ENCODE data around the gene POP7. TPM values are rescaled to one million over a fixed set of nuclear protein-coding genes. Genes with fewer than 3 reads are reported as not detected.
A peak's percentile ranks its signal among the peaks of the same experiment; 100 is the strongest.
"Not testable (repeated sequence)": the region's sequence is repeated elsewhere in the genome, so short reads cannot be mapped to it uniquely, and the experiment has no call there.

Gene POP7
- total RNA-seq, 1 experiment from 2014 or later = 29.7 TPM

GRCh38 chr7:100692578-100692961, 13.4 kb upstream of the POP7 start:
- H3K36me3 ChIP-seq (ENCODE audit: insufficient read depth, low read length) = peaks cover 16% of the 10 kb centered on the region
- no peak for DNase-seq
- no peak overlapping the region for H2AFZ ChIP-seq (ENCODE audit: low read length)
- no peak overlapping the region for H3K27ac ChIP-seq (ENCODE audit: low read length)
- peaks cover 37% of the 10 kb centered on the region for H4K20me1 ChIP-seq (ENCODE audit: insufficient read depth, low read depth, low read length)
- H3K4me1 ChIP-seq (ENCODE audit: low read length) = peaks cover 38% of the 10 kb centered on the region
- H3K9ac ChIP-seq (ENCODE audit: low read length) = peak overlapping the region; percentile 86
- peaks cover 54% of the 10 kb centered on the region for H3K79me2 ChIP-seq (ENCODE audit: low read length)
- no peaks in the 10 kb centered on the region for H3K9me3 ChIP-seq (ENCODE audit: low read length)
- H3K4me3 ChIP-seq (ENCODE audit: low read length) = peak overlapping the region; percentile 94
- H3K9me2 ChIP-seq (replicated peaks; ENCODE audit: insufficient read depth, low read length) = no peaks in the 10 kb centered on the region
- no peaks in the 10 kb centered on the region for H3K27me3 ChIP-seq (ENCODE audit: low read length)
- H3K4me2 ChIP-seq (ENCODE audit: low read depth, low read length, poor library complexity, severe bottlenecking) = peak overlapping the region; percentile 94

DNA sequence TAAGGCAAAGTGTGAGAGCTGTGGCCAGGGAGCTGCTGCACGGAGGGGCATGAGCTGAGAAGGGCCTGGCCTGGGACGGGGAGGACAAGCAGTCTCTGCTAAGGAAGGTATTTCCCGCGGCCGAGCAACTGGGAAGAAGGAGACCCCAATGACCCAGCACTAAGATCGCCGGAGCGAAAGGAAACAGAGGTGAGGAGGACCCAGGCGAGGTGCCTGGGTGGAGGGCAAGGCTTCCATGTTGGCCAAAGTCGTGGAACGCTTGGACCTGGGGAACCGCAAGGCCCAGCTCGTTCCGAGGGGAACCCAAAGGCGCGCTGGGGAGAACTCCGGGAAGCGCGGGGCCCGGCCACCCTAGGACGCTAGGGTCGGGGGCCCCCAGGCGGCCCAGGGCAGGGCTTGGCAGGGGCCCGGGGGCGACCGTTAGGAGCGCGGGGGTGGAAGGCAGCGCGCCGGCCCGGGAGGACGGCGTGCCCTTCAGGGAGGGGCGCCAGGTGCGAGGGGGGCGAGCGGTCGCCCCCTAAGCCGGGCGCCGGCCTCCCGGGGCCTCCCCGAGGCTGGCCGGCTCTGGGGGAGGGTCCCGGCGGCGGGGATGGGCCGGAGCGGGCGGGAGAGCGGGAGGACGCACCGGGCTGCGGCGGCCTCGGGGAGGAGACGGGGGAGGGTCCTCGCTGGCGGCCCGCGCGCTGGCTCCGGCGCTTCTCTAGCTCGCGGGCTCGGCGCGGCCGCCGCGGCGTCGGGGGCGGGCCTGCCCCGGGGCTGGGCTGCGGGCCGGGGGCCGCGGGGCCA, 12.4 kb upstream of the POP7 start:
- Histone ChIP-seq H3K27ac (ENCODE audit: low read length) (0 out of 2 replicates have a peak overlapping the region, but pooled peaks have one; percentile 1), H3K27me3 (ENCODE audit: low read length) (no peaks in the 10 kb centered on the region), H3K4me2 (ENCODE audit: low read depth, low read length, poor library complexity, severe bottlenecking) (peak overlapping the region; percentile 94), H3K4me3 (ENCODE audit: low read length) (peak overlapping the region; percentile 94), H4K20me1 (ENCODE audit: insufficient read depth, low read depth, low read length) (peaks cover 34% of the 10 kb centered on the region), H3K9me3 (ENCODE audit: low read length) (no peaks in the 10 kb centered on the region), H2AFZ (ENCODE audit: low read length) (no peak overlapping the region), H3K4me1 (ENCODE audit: low read length) (peaks cover 38% of the 10 kb centered on the region), H3K9me2 (replicated peaks; ENCODE audit: insufficient read depth, low read length) (no peaks in the 10 kb centered on the region), H3K9ac (ENCODE audit: low read length) (peak overlapping the region; percentile 86), H3K79me2 (ENCODE audit: low read length) (peaks cover 51% of the 10 kb centered on the region), H3K36me3 (ENCODE audit: insufficient read depth, low read length) (peaks cover 7% of the 10 kb centered on the region)
- DNase-seq = peak; percentile 56

DNA sequence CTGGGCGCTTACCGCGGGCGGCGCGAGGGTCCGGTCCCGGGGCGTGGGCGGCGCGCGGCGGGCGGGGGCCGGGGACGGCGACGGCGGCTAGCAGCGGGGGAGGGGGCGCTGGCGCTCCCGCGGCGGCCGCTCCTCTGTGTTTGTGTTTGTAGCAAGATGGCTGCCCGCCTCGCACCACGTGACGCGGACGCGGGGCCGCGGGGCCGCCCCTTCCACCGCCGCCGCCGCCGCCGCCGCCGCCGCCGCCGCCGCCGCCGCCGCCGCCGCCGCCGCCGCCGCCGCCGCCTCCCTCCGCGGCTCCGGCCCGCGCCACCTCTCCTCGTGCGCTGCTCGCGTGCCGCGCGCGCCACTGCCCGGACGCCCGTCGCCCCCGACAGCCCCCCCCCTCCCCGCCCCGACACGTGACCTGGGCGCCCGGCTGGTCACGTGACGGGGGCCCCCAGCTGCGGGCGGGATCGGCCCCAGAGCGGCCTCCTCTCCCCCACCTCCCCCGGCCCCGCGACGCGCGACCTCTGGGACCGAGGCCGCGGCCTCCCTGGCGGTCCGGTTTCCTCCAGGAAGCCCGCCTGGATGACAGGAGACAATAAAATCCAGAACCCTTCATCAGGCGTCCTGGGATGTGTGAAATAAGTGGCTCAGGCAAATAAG, 11.7 kb upstream of the POP7 start, which contains the start of gene GIGYF1:
Gene GIGYF1 (minus strand): TSS at position 153 of the 648 bp plus-strand sequence. CDS start 6,012 bp downstream, outside the sequence.
- Histone ChIP-seq H3K4me1 (ENCODE audit: low read length) (peaks cover 38% of the 10 kb centered on the region), H4K20me1 (ENCODE audit: insufficient read depth, low read depth, low read length) (peaks cover 27% of the 10 kb centered on the region), H3K36me3 (ENCODE audit: insufficient read depth, low read length) (peaks cover 4% of the 10 kb centered on the region; the same call in 1 of the 2 replicates), H3K27me3 (ENCODE audit: low read length) (no peaks in the 10 kb centered on the region), H3K9me3 (ENCODE audit: low read length) (no peaks in the 10 kb centered on the region), H3K4me3 (ENCODE audit: low read length) (peak within 1 kb of the TSS; percentile 94), H3K79me2 (ENCODE audit: low read length) (peaks cover 44% of the 10 kb centered on the region), H3K27ac (ENCODE audit: low read length) (0 out of 2 replicates have a peak within 1 kb of the TSS, but pooled peaks have one; percentile 1), H3K9me2 (replicated peaks; ENCODE audit: insufficient read depth, low read length) (no peaks in the 10 kb centered on the region), H3K9ac (ENCODE audit: low read length) (peak within 1 kb of the TSS; percentile 86), H3K4me2 (ENCODE audit: low read depth, low read length, poor library complexity, severe bottlenecking) (peak within 1 kb of the TSS; percentile 94), H2AFZ (ENCODE audit: low read length) (peak within 1 kb of the TSS; percentile 81; the same call in 1 of the 2 replicates)
- peak; percentile 85 for DNase-seq

GRCh38 chr7:100696123-100696521, 9.8 kb upstream of the POP7 start:
- Histone ChIP-seq H3K4me3 (ENCODE audit: low read length) (no peak overlapping the region), H3K4me2 (ENCODE audit: low read depth, low read length, poor library complexity, severe bottlenecking) (no peak overlapping the region), H3K9ac (ENCODE audit: low read length) (no peak overlapping the region), H3K9me3 (ENCODE audit: low read length) (no peaks in the 10 kb centered on the region), H4K20me1 (ENCODE audit: insufficient read depth, low read depth, low read length) (peaks cover 14% of the 10 kb centered on the region), H3K27ac (ENCODE audit: low read length) (no peak overlapping the region), H2AFZ (ENCODE audit: low read length) (no peak overlapping the region), H3K79me2 (ENCODE audit: low read length) (peaks cover 25% of the 10 kb centered on the region), H3K36me3 (ENCODE audit: insufficient read depth, low read length) (peaks cover 2% of the 10 kb centered on the region; the same call in 1 of the 2 replicates), H3K27me3 (ENCODE audit: low read length) (no peaks in the 10 kb centered on the region), H3K9me2 (replicated peaks; ENCODE audit: insufficient read depth, low read length) (no peaks in the 10 kb centered on the region), H3K4me1 (ENCODE audit: low read length) (peaks cover 34% of the 10 kb centered on the region)
- no peak for DNase-seq

GRCh38 chr7:100699018-100699417, 6.9 kb upstream of the POP7 start:
- no peak overlapping the region for H2AFZ ChIP-seq (ENCODE audit: low read length)
- H4K20me1 ChIP-seq (ENCODE audit: insufficient read depth, low read depth, low read length) = no peaks in the 10 kb centered on the region
- no peaks in the 10 kb centered on the region for H3K9me3 ChIP-seq (ENCODE audit: low read length)
- H3K9ac ChIP-seq (ENCODE audit: low read length) = no peak overlapping the region
- peaks cover 16% of the 10 kb centered on the region for H3K4me1 ChIP-seq (ENCODE audit: low read length)
- no peak overlapping the region for H3K4me3 ChIP-seq (ENCODE audit: low read length)
- H3K27ac ChIP-seq (ENCODE audit: low read length) = no peak overlapping the region
- H3K79me2 ChIP-seq (ENCODE audit: low read length) = no peaks in the 10 kb centered on the region
- H3K9me2 ChIP-seq (replicated peaks; ENCODE audit: insufficient read depth, low read length) = no peaks in the 10 kb centered on the region
- no peak overlapping the region for H3K4me2 ChIP-seq (ENCODE audit: low read depth, low read length, poor library complexity, severe bottlenecking)
- H3K27me3 ChIP-seq (ENCODE audit: low read length) = no peaks in the 10 kb centered on the region
- no peak for DNase-seq
- no peaks in the 10 kb centered on the region for H3K36me3 ChIP-seq (ENCODE audit: insufficient read depth, low read length)

GRCh38 chr7:100701089-100701488, 4.8 kb upstream of the POP7 start:
- H3K79me2 ChIP-seq (ENCODE audit: low read length); H3K4me2 ChIP-seq (ENCODE audit: low read depth, low read length, poor library complexity, severe bottlenecking); H3K27me3 ChIP-seq (ENCODE audit: low read length); H2AFZ ChIP-seq (ENCODE audit: low read length); H4K20me1 ChIP-seq (ENCODE audit: insufficient read depth, low read depth, low read length); H3K27ac ChIP-seq (ENCODE audit: low read length); H3K9me3 ChIP-seq (ENCODE audit: low read length); DNase-seq; H3K36me3 ChIP-seq (ENCODE audit: insufficient read depth, low read length); H3K4me1 ChIP-seq (ENCODE audit: low read length); H3K9ac ChIP-seq (ENCODE audit: low read length); H3K4me3 ChIP-seq (ENCODE audit: low read length); H3K9me2 ChIP-seq (replicated peaks; ENCODE audit: insufficient read depth, low read length): not testable (repeated sequence)

GRCh38 chr7:100705320-100705752, 585 bp upstream of the POP7 start:
- Histone ChIP-seq H3K27me3 (ENCODE audit: low read length) (no peaks in the 10 kb centered on the region), H3K9me3 (ENCODE audit: low read length) (no peaks in the 10 kb centered on the region), H3K4me3 (ENCODE audit: low read length) (peak overlapping the region; percentile 100), H3K9ac (ENCODE audit: low read length) (peak overlapping the region; percentile 100), H3K27ac (ENCODE audit: low read length) (peak overlapping the region; percentile 72), H3K4me2 (ENCODE audit: low read depth, low read length, poor library complexity, severe bottlenecking) (peak overlapping the region; percentile 95), H3K79me2 (ENCODE audit: low read length) (peaks cover 22% of the 10 kb centered on the region), H3K9me2 (replicated peaks; ENCODE audit: insufficient read depth, low read length) (no peaks in the 10 kb centered on the region), H4K20me1 (ENCODE audit: insufficient read depth, low read depth, low read length) (peaks cover 9% of the 10 kb centered on the region; the same call in 1 of the 2 replicates), H2AFZ (ENCODE audit: low read length) (peak overlapping the region; percentile 72), H3K36me3 (ENCODE audit: insufficient read depth, low read length) (peaks cover 7% of the 10 kb centered on the region; the same call in 1 of the 2 replicates), H3K4me1 (ENCODE audit: low read length) (peaks cover 20% of the 10 kb centered on the region)
- DNase-seq = peak; percentile 91

All from Karpas-422 (cell line).